NCI-H69 (cell line): Measurements from ENCODE around the gene SGMS1.
"Not testable (repeated sequence)": the region's sequence is repeated elsewhere in the genome, so short reads cannot be mapped to it uniquely, and the experiment has no call there.

Source experiments
- DNase-seq: peaks from one replicate; lab custom pipeline; 2025; lab: John Stamatoyannopoulos, UW

SGMS1 gene

DNA sequence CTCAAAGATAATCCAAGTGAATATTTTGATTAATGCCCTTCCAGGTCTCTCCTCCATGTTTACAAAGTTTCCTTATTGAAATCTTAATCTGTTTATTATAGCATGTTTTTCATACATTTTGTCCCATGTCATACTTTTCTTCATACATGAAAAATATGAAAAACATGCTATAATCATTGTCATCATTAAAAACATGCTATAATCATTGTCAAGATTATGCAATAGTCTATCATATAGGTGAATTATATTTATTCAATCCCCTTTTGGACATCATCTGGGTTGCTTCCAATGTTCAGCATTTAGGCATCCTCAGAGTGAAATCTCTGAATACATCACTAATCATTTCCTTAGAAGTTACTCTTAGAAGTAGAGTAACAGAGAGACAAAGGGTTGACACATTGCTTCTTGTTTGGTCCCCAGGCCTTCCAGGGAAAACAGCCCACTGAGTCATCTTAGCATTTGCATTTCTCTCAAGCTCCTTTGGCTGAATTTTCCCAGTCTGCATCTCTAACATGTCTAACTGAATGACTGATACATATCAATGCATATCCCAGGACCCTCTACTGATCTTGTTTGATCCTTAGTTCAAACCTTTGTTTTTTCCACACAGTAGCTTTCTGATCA lies 87.0 kb downstream of the SGMS1 start:
- DNase-seq = no peak

DNA sequence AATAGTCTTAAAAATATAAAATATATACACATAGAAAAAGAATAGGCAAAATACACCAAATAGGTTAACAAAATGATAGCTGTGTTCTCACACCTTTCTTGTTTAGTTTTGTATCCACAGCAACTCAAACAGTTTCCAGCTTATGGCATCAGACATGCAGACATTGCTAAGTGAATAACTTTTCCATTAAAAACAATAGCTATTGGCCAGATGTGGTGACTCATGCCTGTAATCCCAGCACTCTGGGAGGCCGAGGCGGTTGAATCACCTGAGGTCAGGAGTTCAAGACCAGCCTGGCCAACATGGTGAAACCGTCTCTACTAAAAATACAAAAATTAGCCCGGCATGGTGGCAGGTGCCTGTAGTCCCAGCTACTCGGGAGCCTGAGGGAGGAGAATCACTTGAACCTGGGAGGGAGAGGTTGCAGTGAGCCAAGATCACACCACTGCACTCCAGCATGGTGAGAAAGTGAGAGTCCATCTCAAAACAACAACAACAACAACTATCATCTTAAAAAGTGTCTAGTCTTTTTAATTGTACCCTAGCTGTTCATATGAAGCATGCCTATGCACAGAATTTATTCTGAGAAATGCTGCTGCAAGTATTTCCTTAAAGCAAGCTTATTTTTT lies 88.9 kb downstream of the SGMS1 start:
- DNase-seq = not testable (repeated sequence)

DNA sequence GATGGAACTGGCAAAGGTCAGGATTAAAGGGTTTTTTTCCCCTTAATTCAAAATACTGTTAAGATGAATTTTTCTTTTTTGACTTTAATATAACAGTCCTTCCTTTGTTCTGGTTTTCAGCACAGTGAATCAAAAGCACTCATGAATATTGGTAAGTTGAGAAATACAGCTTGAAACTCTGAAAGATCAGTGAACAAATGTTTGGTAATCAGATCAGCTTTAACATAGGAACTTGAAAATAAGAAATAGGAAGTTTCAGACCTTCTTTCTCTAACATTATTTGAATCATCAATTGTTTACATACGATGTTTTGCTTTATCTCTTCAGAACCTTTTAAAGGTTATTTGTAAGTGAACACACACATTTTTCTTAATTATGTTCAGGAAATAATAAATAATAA lies 90.5 kb downstream of the SGMS1 start:
- DNase-seq = no peak

DNA sequence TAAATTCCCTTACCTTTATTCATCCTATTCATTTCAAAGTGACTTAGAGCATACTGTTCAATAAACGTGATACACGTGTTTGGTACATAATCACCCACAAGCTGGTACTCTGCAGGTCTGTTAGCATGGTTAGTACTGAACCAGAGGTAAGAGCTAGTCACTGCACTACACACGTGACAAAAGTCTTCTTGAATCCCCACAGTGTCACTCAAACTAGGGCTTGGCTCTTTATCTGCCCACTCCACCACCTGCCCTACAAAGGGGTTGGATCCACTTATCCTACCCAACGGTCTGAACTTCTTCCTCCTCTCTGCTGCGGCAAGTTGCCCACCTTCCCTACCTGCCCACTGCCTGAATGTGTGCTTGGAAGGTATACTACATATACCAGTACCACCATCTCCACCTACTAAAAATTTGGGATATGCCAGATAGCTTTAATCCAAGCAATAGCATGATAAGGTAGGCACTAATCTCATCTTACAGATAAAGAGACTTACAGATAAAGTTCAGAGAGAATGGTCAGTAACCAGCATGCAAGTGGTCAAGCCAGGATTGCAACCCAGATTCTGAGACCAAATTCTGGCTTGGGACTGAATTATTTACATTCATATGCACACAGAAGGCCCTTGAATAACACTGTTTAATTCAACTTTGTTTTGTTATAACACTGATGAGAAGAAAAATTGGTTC lies 92.2 kb downstream of the SGMS1 start:
- no peak for DNase-seq

DNA sequence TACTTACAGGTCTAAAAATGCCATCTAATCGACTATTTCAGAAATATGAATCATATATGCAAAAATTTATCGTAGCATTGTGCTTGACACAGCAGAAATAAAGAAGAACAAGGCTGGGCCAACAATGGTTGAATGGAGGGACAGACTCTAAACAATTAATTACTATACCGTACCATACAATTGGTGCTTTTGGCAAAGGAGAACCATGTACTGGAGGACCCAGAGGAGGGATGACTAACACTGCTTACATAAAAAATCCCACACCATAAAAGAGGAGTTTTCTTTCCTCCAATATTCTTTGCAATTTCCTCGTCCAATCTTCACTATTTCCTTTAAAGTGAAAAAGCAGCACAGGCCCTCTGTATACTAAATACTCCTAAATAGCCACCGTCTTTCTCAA lies 94.1 kb downstream of the SGMS1 start:
- DNase-seq = no peak

DNA sequence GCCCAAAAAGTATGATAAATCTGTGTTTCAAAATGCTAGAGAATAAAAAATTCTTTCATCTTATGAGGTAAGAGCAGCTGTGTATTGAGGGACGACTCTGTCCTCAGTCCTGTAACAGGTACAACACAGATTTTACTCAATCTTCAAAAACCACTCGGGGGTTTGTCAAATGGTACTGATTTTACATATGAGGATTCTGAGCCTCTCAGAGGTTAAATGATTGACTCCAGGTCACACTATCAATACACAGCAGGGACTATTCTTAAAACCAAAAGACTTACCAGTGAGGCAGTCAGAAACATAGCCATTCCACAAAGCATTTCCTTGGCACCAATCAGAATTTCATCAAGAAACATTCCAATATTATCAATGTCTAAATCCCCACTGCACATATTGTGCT lies 95.5 kb downstream of the SGMS1 start:
- no peak for DNase-seq

DNA sequence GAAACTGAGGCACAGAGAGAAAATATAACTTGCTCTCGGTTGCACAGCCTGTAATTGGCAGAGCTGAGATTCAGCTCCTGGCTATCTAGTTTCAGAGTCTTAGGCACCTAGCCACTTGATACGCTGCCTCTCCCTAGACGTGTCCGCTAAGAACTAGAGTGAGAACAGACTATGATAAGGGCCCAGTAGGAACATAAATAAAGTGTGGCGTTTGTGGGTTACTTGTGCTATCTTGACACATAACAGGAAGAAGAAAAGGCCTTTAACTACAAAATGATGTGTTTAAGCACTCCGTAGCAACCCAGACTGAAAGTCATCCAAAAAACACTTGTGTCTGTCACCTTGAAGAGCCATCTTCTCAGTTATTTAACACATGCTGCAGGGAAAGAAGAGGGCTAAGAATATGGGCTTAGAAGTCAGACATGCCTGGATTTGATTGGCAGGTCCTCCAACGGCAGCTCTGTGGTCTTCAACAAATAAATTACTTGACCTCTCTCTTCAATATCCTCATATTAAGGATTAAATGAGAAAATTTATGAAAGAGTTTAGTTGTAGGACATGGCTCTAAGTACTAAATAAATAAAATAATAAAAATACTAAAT lies 96.2 kb downstream of the SGMS1 start:
- DNase-seq = no peak

DNA sequence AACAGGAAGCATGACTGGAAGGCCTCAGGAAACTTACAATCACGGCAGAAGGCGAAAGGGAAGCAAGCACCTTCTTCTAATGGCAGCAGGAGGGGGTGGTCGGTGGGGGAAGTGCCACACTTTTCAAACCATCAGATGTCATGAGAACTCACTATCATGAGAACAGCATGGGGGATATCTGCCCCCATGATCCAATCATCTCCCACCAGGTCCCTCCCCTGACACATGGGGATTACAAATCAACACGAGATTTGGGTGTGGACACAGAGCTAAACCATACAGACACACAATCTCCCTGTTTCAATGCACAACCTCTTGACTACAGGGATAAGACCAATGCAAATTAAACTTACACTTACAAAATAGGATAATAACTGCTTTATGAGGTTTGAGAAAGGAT lies 97.6 kb downstream of the SGMS1 start:
- no peak for DNase-seq

DNA sequence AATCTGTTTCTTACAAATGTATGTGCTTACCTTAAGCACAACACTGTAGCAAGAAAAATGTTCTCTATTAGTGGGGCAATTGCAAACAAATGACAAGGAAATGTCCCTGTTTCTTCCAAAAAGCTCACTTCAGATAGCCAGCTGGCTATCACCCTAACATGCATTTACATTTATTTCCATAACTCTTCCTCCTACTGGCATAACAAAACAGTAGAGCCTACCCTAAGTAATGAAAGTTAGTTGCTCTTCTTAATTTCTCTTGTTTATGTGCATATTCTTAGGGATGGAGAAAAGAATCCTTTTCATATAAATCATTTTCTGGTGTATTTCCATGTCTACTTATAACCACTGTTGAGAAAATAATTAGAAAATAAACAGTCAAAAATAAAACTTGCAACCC lies 100.4 kb downstream of the SGMS1 start:
- no peak for DNase-seq

DNA sequence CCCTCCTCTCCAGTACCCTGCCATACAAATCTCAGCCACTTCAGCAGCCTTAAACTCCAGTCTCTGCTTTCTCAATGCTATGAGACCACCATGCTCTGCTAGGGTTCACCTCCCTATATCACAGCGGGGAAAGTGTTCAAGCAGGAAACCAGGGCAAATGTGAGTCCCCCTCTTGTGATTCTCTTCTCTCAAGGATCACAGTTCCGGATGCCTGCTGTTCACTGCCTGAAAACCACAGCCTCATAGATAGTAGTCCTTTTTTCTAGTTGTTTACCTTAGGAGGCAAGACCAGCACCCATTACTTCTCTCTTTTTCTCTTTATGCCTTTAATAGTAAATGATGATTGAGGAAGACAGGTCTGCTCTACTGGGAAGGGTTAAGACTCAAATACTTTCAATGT lies 100.8 kb downstream of the SGMS1 start:
- no peak for DNase-seq

DNA sequence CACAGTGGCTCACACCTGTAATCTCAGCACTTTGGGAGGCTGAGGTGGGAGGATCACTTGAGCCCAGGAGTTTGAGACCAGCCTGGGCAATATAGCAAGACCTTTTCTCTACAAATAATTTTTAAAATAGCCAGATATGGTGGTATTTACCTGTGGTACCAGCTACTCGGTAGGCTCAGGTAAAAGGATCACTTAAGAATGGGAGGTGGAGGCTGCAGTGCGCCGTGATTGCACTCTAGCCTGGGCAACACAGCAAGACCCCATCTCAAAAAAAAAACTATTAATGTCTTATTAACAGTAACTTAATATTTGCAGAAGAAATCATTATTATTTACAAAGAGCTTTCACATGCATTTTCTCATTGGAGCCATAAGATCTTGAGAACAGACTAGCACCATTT lies 103.6 kb downstream of the SGMS1 start:
- no peak for DNase-seq

DNA sequence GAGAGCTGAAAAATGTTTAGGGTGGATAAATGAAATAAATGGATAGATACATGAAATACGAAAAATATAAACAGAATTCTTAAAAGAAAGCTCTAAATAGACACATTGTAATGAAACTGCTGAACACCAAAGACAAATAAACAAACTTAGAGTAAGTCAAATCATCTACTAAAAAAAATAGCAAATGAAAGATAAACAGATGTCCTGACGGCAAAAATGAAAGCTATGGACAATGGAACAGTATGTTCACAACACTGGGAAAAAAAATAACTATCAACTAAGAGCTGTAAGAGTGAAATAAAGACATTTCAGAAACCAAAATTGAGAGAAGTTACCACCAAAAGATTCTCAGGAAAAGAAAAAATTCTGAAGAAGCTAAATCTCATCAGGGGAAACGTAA lies 106.1 kb downstream of the SGMS1 start:
- DNase-seq = no peak

DNA sequence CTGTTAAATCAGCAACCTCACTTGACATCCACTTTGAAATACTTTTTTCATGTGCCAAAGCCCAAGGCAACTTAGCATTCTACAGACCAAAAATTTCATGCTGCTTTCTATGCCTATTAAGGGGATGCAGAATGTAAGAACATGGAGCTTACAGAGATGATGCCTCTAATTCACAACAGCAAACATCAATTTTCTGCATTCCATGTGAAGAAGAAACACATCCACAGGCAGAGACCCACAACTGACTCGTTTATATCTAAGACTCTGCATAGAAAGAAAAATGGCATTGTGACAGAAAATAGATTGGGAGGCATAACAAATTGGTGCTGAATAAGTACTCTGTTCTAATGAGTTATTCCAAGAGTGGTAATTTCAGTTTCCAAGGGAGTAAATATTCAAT lies 107.6 kb downstream of the SGMS1 start:
- no peak for DNase-seq

DNA sequence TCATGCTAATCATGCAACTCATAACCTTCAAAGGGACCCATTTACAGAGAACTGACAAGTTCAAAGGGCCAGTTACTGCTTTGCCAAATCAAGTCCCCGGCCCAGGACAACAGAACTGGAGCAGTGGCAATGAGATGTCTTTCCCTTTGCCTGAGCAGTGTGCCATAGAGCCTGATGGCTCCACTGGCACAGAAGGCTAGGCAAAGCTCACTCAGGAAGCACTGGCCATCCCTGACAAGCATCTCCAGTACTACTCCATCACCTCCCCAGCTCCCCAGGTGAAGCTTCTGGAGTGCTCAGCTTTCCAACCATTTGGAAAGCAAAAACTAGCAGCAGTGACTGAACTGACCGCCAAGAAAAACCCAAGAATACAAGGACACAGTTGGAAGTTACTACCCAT lies 108.3 kb downstream of the SGMS1 start:
- DNase-seq = no peak

DNA sequence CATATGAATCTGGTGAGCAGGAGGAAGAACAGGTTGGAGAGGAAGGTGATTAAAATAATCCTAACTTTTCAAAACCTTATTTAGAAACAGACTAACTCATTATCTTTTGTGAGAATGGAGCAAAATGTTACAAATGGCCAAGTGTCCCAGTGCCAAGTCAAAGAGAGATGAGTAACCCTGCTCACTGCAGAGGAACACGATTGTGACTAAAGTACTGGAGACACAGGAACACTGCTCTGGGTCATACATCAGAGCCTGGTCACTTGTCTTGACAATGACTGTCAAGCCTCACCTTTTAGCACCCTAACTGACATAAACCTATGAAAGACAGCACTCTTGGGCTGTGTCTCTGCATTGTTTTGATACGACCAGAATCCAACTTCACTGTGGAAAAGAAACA lies 108.8 kb downstream of the SGMS1 start:
- DNase-seq = no peak

DNA sequence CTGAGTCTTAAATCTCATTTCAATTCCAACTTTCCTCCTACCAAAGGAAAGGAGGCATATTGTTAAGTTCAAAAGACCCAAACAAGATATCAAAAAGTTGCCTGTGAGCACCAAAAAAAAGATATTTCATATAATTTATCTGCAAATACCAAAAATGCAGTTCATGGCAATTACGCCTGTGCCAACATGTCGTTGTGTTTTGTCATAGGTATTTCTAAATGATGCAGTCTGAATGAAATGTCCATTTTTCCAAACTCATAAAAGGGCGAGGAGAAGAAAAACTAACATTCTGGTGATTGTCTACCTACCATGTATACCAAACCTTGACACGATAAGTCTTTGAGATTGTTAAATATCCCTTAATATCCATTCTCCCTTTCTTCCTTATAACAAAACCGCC lies 109.8 kb downstream of the SGMS1 start:
- no peak for DNase-seq

DNA sequence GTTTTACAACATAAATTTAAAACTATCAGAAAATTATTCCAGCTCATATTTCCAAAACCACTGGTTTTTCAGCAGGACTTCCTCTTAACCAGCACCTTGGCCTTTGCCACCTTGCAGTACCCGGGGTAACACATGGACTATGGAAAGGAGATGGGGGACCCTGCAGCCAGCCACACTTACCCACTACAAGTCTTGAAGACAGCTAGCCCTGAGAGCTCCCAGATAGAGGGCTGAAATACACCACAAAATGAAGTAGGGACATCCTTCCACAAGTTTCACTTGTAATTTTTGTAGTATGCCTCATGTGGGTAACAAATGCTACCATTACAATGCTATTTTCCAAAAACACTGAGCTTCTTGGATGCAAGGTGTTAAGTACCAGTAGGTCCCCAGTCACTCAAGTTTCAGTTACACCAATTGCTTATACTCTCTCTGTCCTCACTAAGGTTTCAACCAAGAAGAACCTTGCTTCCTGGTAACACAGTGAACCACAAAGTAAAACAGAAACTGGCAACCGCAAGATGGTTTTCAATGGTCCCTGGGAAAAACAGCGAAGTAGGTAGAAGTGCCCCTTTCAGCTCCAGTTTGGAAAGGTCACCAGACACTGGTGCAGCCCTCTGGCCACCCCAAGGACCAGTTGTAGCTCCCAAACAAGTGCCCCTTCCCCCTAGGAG lies 110.9 kb downstream of the SGMS1 start:
- DNase-seq = no peak

DNA sequence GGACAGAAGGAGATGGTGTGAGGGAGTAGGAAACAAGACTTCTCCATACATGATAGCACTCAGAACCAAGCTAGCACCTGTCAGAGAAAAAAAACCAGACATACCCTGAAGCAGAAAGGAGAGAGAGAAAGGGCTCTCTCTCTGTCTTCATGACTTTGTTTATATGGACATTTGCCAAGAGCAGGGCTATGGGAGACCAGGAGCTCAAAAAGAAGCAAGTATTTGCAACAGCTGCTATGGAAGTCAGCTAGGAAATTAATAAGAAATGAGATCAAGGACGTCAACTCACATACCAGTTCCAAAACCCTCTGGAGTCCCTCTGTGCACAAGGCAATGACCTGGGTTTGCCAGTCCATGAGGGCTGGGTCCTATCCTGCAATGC lies 111.6 kb downstream of the SGMS1 start:
- no peak for DNase-seq

DNA sequence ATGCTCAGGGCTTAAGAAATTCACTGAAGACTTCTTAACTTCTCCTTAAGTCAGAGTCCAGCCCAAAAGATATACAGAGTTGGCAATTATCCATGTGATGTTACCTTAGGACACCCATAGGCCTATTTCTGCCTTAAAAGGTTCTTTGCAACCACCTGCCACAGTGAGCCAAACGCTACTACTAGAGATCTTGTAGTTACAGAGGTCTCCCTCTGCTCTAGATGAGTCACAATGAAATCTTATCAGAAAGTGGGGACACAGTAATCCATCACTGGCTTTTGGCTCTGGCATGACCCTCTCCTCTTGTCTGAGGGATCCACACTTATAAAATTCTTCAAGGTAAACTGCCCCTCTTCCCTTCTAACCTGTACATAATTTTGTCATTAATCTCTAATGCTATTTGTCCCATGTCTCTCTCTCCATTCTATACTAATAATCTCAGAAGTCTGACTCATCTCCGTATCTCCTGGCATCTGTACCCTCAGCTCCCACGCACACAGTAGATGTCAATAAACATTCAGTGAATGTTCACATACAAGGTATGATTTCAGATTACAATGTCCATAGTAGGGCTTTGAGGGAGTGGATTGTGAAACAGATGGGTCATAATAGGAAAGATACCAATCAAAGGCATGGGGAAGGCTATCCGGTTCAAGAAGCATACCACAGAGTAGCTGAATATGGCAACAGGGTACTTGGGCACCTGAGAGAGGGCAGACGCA lies 112.1 kb downstream of the SGMS1 start:
- DNase-seq = no peak

DNA sequence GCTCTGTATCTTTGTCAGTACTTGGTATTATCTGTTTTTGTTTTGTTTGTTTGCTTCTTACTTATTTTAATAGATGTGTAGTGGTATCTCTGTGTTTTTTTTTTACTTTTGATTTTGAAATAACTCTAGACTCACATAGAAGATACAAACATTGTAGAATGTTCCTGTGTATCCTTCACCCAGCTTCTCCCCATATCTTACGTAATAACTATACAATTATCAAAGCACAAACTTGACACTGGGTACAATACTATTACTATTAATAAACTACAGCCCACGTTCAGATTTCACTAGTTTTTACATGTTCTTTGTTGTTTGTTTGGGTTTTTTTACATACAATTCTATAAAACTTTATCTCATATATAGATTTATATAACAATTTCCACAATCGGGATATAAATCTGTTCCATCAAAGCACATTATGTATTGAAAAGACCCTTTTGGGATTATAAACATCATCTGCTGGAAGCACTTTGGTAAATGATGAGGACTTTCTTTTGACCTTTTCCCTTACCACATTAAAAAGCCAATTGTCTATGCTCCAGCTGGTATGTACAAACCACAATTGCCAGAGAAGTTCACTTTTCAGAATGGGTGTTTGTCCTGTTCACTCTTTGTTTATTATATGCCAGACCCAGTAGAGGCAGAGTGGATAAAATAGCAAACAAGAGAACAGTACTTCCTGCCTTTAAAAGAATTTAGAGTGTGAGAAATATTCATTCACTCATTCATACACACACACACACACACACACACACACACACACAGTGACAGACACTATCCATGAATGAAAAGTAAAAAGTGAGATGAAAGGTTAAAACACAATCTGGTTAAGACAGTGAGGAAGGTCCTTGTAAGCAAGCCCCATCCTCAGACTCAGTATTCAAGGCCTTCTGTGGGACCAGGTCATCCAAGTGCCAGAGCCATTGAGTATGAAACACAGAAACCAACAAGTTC lies 113.0 kb downstream of the SGMS1 start:
- DNase-seq = no peak
